Sigmoid colon (tissue), 3 donors: ENCODE data around the gene LGR5.

Source experiments
- POLR2A ChIP-seq, 2 donors: fragments of 450-650 bp; IDR thresholded peaks; one replicate each; pipeline ENCODE4 v1.6.1; 2016; ENCODE audit warnings: antibody characterized with exemption in 2 of 2, mild to moderate bottlenecking in 2 of 2, moderate library complexity in 2 of 2
- TF ChIP-seq, protein P1 (sequence below), 4 experiments: fragments of 450-650 bp in 3 of 4; fragments of 200-600 bp in 1 of 4; IDR thresholded peaks; one replicate each; pipeline ENCODE4 v1.5.1; 2016 to 2019; ENCODE audit warnings: antibody characterized with exemption in 4 of 4, mild to moderate bottlenecking in 3 of 4, moderate library complexity in 2 of 4

DNA sequence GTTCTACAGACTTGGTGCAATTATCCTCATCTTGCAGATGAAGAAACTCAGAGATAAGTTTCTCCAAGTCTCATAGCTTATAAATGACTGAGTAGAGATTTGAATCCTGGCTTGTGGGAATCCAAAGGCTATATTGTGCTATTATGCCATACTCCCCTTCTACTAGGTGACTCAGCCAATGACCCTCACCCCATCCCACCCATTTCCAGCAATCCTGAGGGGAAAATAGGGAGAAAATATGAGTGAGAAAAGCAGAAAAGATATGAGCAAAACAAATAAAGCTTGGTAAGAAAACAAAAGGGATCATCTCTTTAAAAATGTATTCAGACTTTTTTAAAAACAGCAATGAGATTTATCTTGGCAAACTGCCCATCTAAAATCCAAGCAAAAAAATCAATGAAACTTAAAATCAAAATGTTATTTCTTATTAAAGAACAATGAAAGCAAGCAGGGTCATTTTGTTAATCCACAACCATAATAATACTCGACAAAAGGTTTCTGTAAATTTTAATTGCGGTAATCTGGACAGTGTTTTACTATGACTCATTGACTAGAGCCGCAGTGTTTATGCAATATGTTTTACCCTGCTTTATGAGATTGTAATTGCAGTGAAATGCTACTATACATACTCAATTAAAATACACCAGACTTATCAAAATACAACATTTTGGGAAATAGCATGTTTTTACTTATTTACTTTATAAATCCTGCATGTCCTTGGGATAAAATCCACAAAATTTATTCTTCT is 13.1 kb upstream of the LGR5 start:
- TF ChIP-seq, protein P1, sequence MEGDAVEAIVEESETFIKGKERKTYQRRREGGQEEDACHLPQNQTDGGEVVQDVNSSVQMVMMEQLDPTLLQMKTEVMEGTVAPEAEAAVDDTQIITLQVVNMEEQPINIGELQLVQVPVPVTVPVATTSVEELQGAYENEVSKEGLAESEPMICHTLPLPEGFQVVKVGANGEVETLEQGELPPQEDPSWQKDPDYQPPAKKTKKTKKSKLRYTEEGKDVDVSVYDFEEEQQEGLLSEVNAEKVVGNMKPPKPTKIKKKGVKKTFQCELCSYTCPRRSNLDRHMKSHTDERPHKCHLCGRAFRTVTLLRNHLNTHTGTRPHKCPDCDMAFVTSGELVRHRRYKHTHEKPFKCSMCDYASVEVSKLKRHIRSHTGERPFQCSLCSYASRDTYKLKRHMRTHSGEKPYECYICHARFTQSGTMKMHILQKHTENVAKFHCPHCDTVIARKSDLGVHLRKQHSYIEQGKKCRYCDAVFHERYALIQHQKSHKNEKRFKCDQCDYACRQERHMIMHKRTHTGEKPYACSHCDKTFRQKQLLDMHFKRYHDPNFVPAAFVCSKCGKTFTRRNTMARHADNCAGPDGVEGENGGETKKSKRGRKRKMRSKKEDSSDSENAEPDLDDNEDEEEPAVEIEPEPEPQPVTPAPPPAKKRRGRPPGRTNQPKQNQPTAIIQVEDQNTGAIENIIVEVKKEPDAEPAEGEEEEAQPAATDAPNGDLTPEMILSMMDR (IDR thresholded peaks at IDR 0.05): no peak
- TF ChIP-seq POLR2A (IDR thresholded peaks at IDR 0.05): no peak
